ENCODE measurements around the gene BHLHE40. TPM values are rescaled to one million over a fixed set of nuclear protein-coding genes. Genes with fewer than 3 reads are reported as not detected.

BHLHE40 gene
- total RNA-seq, 2 experiments from 2014 or later: 167 to 182 TPM

DNA sequence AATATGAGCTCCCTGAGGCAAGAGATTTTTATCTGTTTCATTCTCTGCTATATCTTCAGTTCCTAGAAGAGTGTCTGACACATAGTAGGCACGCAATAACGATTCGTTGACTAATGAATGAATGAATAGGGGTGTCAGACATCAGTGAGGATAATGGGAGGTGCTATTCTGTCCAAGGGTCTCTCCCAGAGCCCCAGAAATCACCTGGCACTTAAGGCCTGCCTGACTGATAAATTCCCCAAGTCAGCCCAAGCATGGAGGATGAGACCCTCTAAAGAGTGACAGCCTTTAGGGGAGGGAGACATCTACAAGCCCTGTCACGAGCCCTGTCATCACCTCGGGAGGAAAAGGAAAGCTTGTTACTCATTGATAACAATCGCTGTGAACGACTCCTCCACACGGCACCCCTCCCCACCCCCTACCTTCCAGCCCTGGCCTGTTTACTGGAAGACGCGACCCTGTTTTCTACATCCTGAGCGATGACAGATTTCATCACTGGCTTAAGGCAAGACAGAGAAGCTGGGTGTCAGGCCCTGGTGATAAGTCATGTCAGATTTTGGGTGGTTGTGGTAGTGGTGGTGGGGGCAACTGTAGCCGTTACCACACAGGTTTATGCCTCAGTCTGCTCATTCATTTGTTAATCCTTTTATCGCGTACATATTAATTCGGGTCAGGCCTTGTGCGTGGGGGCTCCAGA is 23.1 kb downstream of the BHLHE40 start:
- H3K27ac ChIP-seq (ENCODE audit: low read depth in 1 of 2, low read length in 2 of 2): no peak overlapping the region
- Mint-ChIP-seq H3K27me3 (no peaks in the 10 kb centered on the region), H3K36me3 (ENCODE audit: low read depth) (no peaks in the 10 kb centered on the region), H3K27ac (peak overlapping the region; percentile 53), H3K9me3 (no peaks in the 10 kb centered on the region), H3K4me1 (ENCODE audit: low read depth) (peaks cover 16% of the 10 kb centered on the region), H3K4me3 (no peak overlapping the region)
- peaks cover 27% of the 10 kb centered on the region for H3K4me1 ChIP-seq (ENCODE audit: insufficient read depth, low read length)
- DNase-seq: peak in 8 of 14 experiments; percentile 17 to 84 (median 46)
- no peak overlapping the region for H3K4me3 ChIP-seq (ENCODE audit: low read length)
- ATAC-seq (ENCODE audit: poor library complexity): peak; percentile 40
- ChIA-PET POLR2A (interaction anchor here (1.1 kb wide), 1 partner anchor 30 kb away, joined by 3 read pairs; no protein-coding TSS in a partner anchor), CTCF (interaction anchor here (0.7 to 1.0 kb wide), 2 partner anchors 9 to 22 kb away, joined by 3 read pairs; no protein-coding TSS in a partner anchor)
- no peaks in the 10 kb centered on the region for H3K36me3 ChIP-seq (ENCODE audit: insufficient read depth, low read length)
- no peaks in the 10 kb centered on the region for H3K27me3 ChIP-seq (ENCODE audit: control insufficient read depth in 1 of 2, insufficient read depth in 2 of 2, low read length in 2 of 2)
- no peak for TF ChIP-seq CTCF (IDR thresholded peaks at IDR 0.05)
- intact Hi-C loops (cut with DNase I, micrococcal nuclease): no loop called here
- H3K9me3 ChIP-seq (ENCODE audit: control insufficient read depth in 1 of 2, insufficient read depth in 1 of 2, low read length in 2 of 2): no peaks in the 10 kb centered on the region

- intact Hi-C loops (cut with DNase I, micrococcal nuclease): no loop called here
- H3K9me3 Mint-ChIP-seq: no peaks in the 10 kb centered on the region
- H3K27ac Mint-ChIP-seq: peak overlapping the region; percentile 53
- Histone ChIP-seq H3K36me3 (ENCODE audit: insufficient read depth, low read length) (no peaks in the 10 kb centered on the region), H3K9me3 (ENCODE audit: control insufficient read depth in 1 of 2, insufficient read depth in 1 of 2, low read length in 2 of 2) (no peaks in the 10 kb centered on the region), H3K4me1 (ENCODE audit: insufficient read depth, low read length) (peaks cover 31% of the 10 kb centered on the region), H3K4me3 (ENCODE audit: low read length) (no peak overlapping the region), H3K27ac (ENCODE audit: low read depth in 1 of 2, low read length in 2 of 2) (no peak overlapping the region), H3K27me3 (ENCODE audit: control insufficient read depth in 1 of 2, insufficient read depth in 2 of 2, low read length in 2 of 2) (no peaks in the 10 kb centered on the region)
- ChIA-PET CTCF (interaction anchor here (0.7 to 1.0 kb wide), 2 partner anchors 9 to 23 kb away, joined by 3 read pairs; no protein-coding TSS in a partner anchor), POLR2A (no interaction called here)
- no peak for ATAC-seq (ENCODE audit: poor library complexity)
- no peaks in the 10 kb centered on the region for H3K27me3 Mint-ChIP-seq
- no peak overlapping the region for H3K4me3 Mint-ChIP-seq
- DNase-seq: no peak
- H3K4me1 Mint-ChIP-seq (ENCODE audit: low read depth): peaks cover 17% of the 10 kb centered on the region
- no peak for TF ChIP-seq CTCF (IDR thresholded peaks at IDR 0.05)
- no peaks in the 10 kb centered on the region for H3K36me3 Mint-ChIP-seq (ENCODE audit: low read depth)
These were observed 23.6 kb downstream of the BHLHE40 start for GRCh38 chr3:5002871-5003247.

GRCh38 chr3:5004319-5005152 is 25.3 kb downstream of the BHLHE40 start:
- H3K4me1 Mint-ChIP-seq (ENCODE audit: low read depth): peaks cover 17% of the 10 kb centered on the region
- Histone ChIP-seq H3K9me3 (ENCODE audit: control insufficient read depth in 1 of 2, insufficient read depth in 1 of 2, low read length in 2 of 2) (no peaks in the 10 kb centered on the region), H3K4me1 (ENCODE audit: insufficient read depth, low read length) (peaks cover 31% of the 10 kb centered on the region), H3K4me3 (ENCODE audit: low read length) (no peak overlapping the region), H3K27me3 (ENCODE audit: control insufficient read depth in 1 of 2, insufficient read depth in 2 of 2, low read length in 2 of 2) (no peaks in the 10 kb centered on the region), H3K36me3 (ENCODE audit: insufficient read depth, low read length) (no peaks in the 10 kb centered on the region), H3K27ac (ENCODE audit: low read depth in 1 of 2, low read length in 2 of 2) (no peak overlapping the region)
- ATAC-seq (ENCODE audit: poor library complexity) (no peak), DNase-seq (no peak)
- no peaks in the 10 kb centered on the region for H3K36me3 Mint-ChIP-seq (ENCODE audit: low read depth)
- POLR2A ChIA-PET: interaction anchor here (0.7 kb wide), 1 partner anchor 14 kb away, joined by 3 read pairs; no protein-coding TSS in a partner anchor
- intact Hi-C loops (cut with DNase I, micrococcal nuclease): no loop called here
- no peak for TF ChIP-seq CTCF (IDR thresholded peaks at IDR 0.05)
- CTCF ChIA-PET: no interaction called here
- no peak overlapping the region for H3K27ac Mint-ChIP-seq
- H3K27me3 Mint-ChIP-seq: no peaks in the 10 kb centered on the region
- H3K4me3 Mint-ChIP-seq: no peak overlapping the region
- H3K9me3 Mint-ChIP-seq: no peaks in the 10 kb centered on the region

Measured in CD4-positive, alpha-beta T cell (primary cell).